ENCODE results near the gene POTEF.
A peak's percentile ranks its signal among the peaks of the same experiment; 100 is the strongest.
"Not testable (repeated sequence)": the region's sequence is repeated elsewhere in the genome, so short reads cannot be mapped to it uniquely, and the experiment has no call there.

Gene POTEF

GRCh38 chr2:130157825-130158514 is 28.9 kb upstream of the POTEF start:
- FAIRE-seq = peak; percentile 64

GRCh38 chr2:130157354-130157753 is 28.3 kb upstream of the POTEF start:
- DNase-seq (ENCODE audit: insufficient read length, low spot score) = not testable (repeated sequence)
- peak; percentile 89 for FAIRE-seq

More at GRCh38 chr2:130157825-130158514, 28.9 kb upstream of the POTEF start:
- 0 out of 2 replicates have a peak, but pooled peaks have one; percentile 33 for TF ChIP-seq POU2F2 (IDR thresholded peaks at IDR 0.05; ENCODE audit: low read depth, low read length)
- peak; percentile 73 for TF ChIP-seq SPI1 (IDR thresholded peaks at IDR 0.05; ENCODE audit: low read depth, low read length)
- not testable (repeated sequence) for DNase-seq (ENCODE audit: insufficient read length, low spot score)

GRCh38 chr2:130156624-130157004 is 27.6 kb upstream of the POTEF start:
- FAIRE-seq (no peak), DNase-seq (ENCODE audit: insufficient read length, low spot score) (no peak)
- TF ChIP-seq POLR2A (IDR thresholded peaks at IDR 0.05; ENCODE audit: low read depth, low read length) (no peak), PAX5 (IDR thresholded peaks at IDR 0.05; ENCODE audit: insufficient read depth, low read length, severe bottlenecking) (no peak), TAF1 (IDR thresholded peaks at IDR 0.05; ENCODE audit: low read depth, low read length) (no peak), POU2F2 (IDR thresholded peaks at IDR 0.05; ENCODE audit: low read depth, low read length) (no peak), POLR2AphosphoS5 (IDR thresholded peaks at IDR 0.05; ENCODE audit: low read depth, low read length) (no peak), SPI1 (IDR thresholded peaks at IDR 0.05; ENCODE audit: low read depth, low read length) (no peak)

- FAIRE-seq (peak; percentile 75), DNase-seq (ENCODE audit: insufficient read length, low spot score) (peak; percentile 49)
These were observed 27.1 kb upstream of the POTEF start for GRCh38 chr2:130155956-130156623.

- no peak for DNase-seq (ENCODE audit: insufficient read length, low spot score)
- no peak for FAIRE-seq
- no peak for TF ChIP-seq POU2F2 (IDR thresholded peaks at IDR 0.05; ENCODE audit: low read depth, low read length)
- no peak for TF ChIP-seq POLR2A (IDR thresholded peaks at IDR 0.05; ENCODE audit: low read depth, low read length)
- no peak for TF ChIP-seq POLR2AphosphoS5 (IDR thresholded peaks at IDR 0.05; ENCODE audit: low read depth, low read length)
- TF ChIP-seq PAX5 (IDR thresholded peaks at IDR 0.05; ENCODE audit: insufficient read depth, low read length, severe bottlenecking) = no peak
- TF ChIP-seq SPI1 (IDR thresholded peaks at IDR 0.05; ENCODE audit: low read depth, low read length) = no peak
- no peak for TF ChIP-seq TAF1 (IDR thresholded peaks at IDR 0.05; ENCODE audit: low read depth, low read length)
These were observed 26.0 kb upstream of the POTEF start for GRCh38 chr2:130154773-130155765.

- FAIRE-seq = not testable (repeated sequence)
These were observed 25.4 kb upstream of the POTEF start for GRCh38 chr2:130154423-130154770.

GRCh38 chr2:130153721-130154422 is 24.9 kb upstream of the POTEF start:
- DNase-seq (ENCODE audit: insufficient read length, low spot score) = not testable (repeated sequence)
- peak; percentile 58 for FAIRE-seq

More at GRCh38 chr2:130154423-130154770, 25.4 kb upstream of the POTEF start:
- DNase-seq (ENCODE audit: insufficient read length, low spot score) = not testable (repeated sequence)

GRCh38 chr2:130152816-130153595 is 24.0 kb upstream of the POTEF start:
- no peak for DNase-seq (ENCODE audit: insufficient read length, low spot score)
- no peak for TF ChIP-seq TAF1 (IDR thresholded peaks at IDR 0.05; ENCODE audit: low read depth, low read length)
- no peak for TF ChIP-seq SPI1 (IDR thresholded peaks at IDR 0.05; ENCODE audit: low read depth, low read length)
- TF ChIP-seq POU2F2 (IDR thresholded peaks at IDR 0.05; ENCODE audit: low read depth, low read length) = no peak
- no peak for TF ChIP-seq POLR2AphosphoS5 (IDR thresholded peaks at IDR 0.05; ENCODE audit: low read depth, low read length)
- TF ChIP-seq PAX5 (IDR thresholded peaks at IDR 0.05; ENCODE audit: insufficient read depth, low read length, severe bottlenecking) = no peak
- TF ChIP-seq POLR2A (IDR thresholded peaks at IDR 0.05; ENCODE audit: low read depth, low read length) = no peak
- FAIRE-seq = no peak

GRCh38 chr2:130152136-130152815 is 23.3 kb upstream of the POTEF start:
- not testable (repeated sequence) for FAIRE-seq; DNase-seq (ENCODE audit: insufficient read length, low spot score)

- FAIRE-seq; DNase-seq (ENCODE audit: insufficient read length, low spot score): not testable (repeated sequence)
These were observed 22.1 kb upstream of the POTEF start for GRCh38 chr2:130151145-130151512.

All from GM12891 (cell line).